ENCODE results near the gene GALNT2. TPM values are rescaled to one million over a fixed set of nuclear protein-coding genes. Genes with fewer than 3 reads are reported as not detected.

Gene GALNT2
- total and polyA plus RNA-seq, 2 of the 13 experiments (the other 11 are each of a cell fraction or from before 2014, with no cell fraction given), result 39.3 to 39.6 TPM

DNA sequence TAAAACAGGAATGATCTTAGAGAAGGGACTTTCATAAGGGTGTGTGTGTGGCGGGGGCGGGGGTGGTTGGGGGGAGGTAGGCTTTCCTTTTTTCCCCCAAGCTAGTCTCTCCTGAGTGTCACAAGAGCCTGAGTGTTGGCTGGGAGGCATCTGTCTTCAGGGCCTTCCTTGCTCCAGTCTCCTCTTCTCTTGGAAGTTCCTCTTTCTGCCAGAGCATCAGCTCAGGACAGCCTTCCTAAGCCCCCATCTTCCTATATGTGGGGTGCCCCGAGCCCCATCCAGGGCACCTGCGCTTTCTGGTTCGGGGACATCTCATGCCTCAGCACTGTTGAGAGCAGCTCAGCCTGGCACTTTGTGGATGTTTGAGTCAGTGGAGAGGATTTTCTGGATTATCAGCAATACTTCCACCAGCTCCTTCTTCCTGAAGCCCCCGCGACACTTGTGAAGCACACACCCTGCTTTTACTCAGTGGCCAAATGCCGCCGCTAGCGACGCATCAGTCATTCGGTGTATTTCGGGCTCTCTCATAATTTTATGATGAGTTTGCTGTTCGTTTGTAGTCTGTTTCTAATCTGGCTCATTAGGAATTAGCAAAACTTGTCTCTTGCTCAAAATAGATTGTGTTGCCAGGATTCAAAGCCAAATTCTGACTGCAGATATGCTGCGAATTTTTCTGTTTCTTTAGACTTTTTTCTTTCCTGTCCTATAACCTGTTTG lies 61.7 kb downstream of the GALNT2 start (continued):
- TF ChIP-seq, protein P1, sequence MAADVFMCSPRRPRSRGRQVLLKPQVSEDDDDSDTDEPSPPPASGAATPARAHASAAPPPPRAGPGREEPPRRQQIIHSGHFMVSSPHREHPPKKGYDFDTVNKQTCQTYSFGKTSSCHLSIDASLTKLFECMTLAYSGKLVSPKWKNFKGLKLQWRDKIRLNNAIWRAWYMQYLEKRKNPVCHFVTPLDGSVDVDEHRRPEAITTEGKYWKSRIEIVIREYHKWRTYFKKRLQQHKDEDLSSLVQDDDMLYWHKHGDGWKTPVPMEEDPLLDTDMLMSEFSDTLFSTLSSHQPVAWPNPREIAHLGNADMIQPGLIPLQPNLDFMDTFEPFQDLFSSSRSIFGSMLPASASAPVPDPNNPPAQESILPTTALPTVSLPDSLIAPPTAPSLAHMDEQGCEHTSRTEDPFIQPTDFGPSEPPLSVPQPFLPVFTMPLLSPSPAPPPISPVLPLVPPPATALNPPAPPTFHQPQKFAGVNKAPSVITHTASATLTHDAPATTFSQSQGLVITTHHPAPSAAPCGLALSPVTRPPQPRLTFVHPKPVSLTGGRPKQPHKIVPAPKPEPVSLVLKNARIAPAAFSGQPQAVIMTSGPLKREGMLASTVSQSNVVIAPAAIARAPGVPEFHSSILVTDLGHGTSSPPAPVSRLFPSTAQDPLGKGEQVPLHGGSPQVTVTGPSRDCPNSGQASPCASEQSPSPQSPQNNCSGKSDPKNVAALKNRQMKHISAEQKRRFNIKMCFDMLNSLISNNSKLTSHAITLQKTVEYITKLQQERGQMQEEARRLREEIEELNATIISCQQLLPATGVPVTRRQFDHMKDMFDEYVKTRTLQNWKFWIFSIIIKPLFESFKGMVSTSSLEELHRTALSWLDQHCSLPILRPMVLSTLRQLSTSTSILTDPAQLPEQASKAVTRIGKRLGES (CRISPR knock-in tag; IDR thresholded peaks at IDR 0.05; ENCODE audit: borderline replicate concordance), result no peak
- TF ChIP-seq ZNF317 (CRISPR knock-in tag; IDR thresholded peaks at IDR 0.05), result no peak
- no peak for TF ChIP-seq ZNF775 (CRISPR knock-in tag; IDR thresholded peaks at IDR 0.05; ENCODE audit: borderline replicate concordance)

DNA sequence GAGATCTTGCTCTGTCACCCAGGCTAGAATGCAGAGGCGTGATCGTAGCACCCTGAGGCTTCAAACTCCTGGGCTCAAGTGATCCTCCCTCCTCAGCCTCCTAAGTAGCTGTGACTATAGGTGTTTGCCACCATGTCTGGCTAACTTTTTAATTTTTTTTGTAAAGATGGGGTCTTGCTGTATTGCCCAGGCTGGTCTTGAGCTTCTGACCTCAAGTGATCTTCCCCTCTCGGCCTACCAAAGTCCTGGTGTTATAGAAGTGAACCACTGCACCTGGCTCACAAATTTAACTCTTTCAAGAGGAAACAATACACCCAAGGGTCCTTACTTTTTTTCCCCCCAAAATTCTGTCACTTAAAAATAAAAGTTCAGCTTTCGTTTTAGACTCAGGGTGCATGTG lies 62.3 kb downstream of the GALNT2 start:
- no peak for ATAC-seq
- Histone ChIP-seq H2AFZ (ENCODE audit: low read length) (no peak overlapping the region), H3K4me1 (ENCODE audit: insufficient read depth, low read length) (peaks cover 35% of the 10 kb centered on the region), H3K79me2 (ENCODE audit: insufficient read depth, low read length) (peaks cover 25% of the 10 kb centered on the region), H3K9me3 (ENCODE audit: low read length) (no peaks in the 10 kb centered on the region), H3K27ac (ENCODE audit: extremely low read length, insufficient read depth, low read length) (no peak overlapping the region), H3K9ac (ENCODE audit: insufficient read depth, low read depth, low read length) (no peak overlapping the region), H3K4me3 (replicated peaks in 1 of 3; ENCODE audit: insufficient read depth in 1 of 3, low read depth in 2 of 3, low read length in 3 of 3) (no peak overlapping the region), H3K4me2 (ENCODE audit: low read depth, low read length) (no peak overlapping the region), H4K20me1 (ENCODE audit: insufficient read depth, low read length) (no peaks in the 10 kb centered on the region), H3K36me3 (replicated peaks in 1 of 2; ENCODE audit: control insufficient read depth in 1 of 2, insufficient read depth in 2 of 2, low read length in 2 of 2) (no peaks in the 10 kb centered on the region), H3K27me3 (ENCODE audit: control insufficient read depth in 1 of 2, insufficient read depth in 2 of 2, low read length in 2 of 2) (no peaks in the 10 kb centered on the region)
- intact Hi-C loops (cut with micrococcal nuclease; ENCODE audit: unreplicated experiment) (no loop called here), in situ Hi-C loops (cut with HindIII; ENCODE audit: extremely low pct_ligation_motif_present, low pct_unique_long_range_greater_than_20kb) (no loop called here)
- ChIA-PET CTCF (ENCODE audit: low intra/inter-chr PET ratio, low total read pairs) (no interaction called here), POLR2A (no interaction called here)
- no TSS peak for BruUV-seq (replicated peaks)
- TF ChIP-seq ZNF121 (CRISPR knock-in tag; IDR thresholded peaks at IDR 0.05) (peak; percentile 46; the same call in 1 of the 2 replicates), FOXO1 (CRISPR knock-in tag; IDR thresholded peaks at IDR 0.05) (no peak)
- DNase-seq (ENCODE audit: low spot score), result no peak
- 96% methylated on average over 4 of the region's 4 CpGs for WGBS (ENCODE audit: low lambda C conversion rate)
- no peak for FAIRE-seq

Data from HepG2 (cell line).